Adipocyte (in vitro differentiated cells): ENCODE data around the gene ZNF32.
"Not testable (repeated sequence)": the region's sequence is repeated elsewhere in the genome, so short reads cannot be mapped to it uniquely, and the experiment has no call there.

Experiments used
- DNase-seq: peaks from one replicate; pipeline ENCODE4 v3.0.0-alpha.2; 2015; ENCODE audit warnings: low read depth
- H3K27me3 ChIP-seq: replicated peaks from 2 replicates; pipeline ENCODE4 v1.7.0; 2013; ENCODE audit warnings: mild to moderate bottlenecking, low read length, moderate library complexity; ENCODE audit not compliant: control insufficient read depth, insufficient read depth
- H3K36me3 ChIP-seq: 2 replicates; pipeline ENCODE4 v1.7.0; 2013; ENCODE audit warnings: low read length, mild to moderate bottlenecking, moderate library complexity; ENCODE audit not compliant: control insufficient read depth, insufficient read depth, severe bottlenecking
- H3K4me1 ChIP-seq: 2 replicates; pipeline ENCODE4 v1.7.0; 2013; ENCODE audit warnings: mild to moderate bottlenecking, low read length, moderate library complexity; ENCODE audit not compliant: control insufficient read depth, insufficient read depth
- H3K4me3 ChIP-seq: 2 replicates; pipeline ENCODE4 v1.7.0; 2013; ENCODE audit warnings: mild to moderate bottlenecking, low read length, moderate library complexity
- H3K9ac ChIP-seq: 2 replicates; pipeline ENCODE4 v1.7.0; 2013; ENCODE audit warnings: mild to moderate bottlenecking, low read length, moderate library complexity
- H3K9me3 ChIP-seq: 2 replicates; pipeline ENCODE4 v1.7.0; 2013; ENCODE audit warnings: mild to moderate bottlenecking, low read length, moderate library complexity; ENCODE audit not compliant: control insufficient read depth

ZNF32 gene

DNA sequence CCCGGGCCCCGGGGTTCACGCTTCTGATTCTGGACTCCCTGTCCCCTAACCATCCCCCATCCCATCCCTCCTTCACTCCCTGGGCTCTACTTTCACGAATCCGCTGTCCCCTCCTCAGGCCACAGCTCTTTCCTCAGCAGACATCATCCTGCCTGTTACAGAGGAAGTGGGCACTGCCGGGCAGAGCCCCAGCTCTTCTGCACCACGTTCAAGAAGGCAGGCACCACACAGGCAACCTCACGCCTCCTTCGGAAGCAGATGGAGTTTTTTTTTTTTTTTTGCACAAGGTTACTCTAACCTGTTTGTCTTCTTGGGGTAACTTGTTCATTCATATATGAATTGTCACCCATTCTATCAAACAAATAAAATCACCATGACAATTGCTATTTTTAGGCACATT, 17.9 kb upstream of the ZNF32 start:
- H3K4me1 ChIP-seq, result peaks cover 13% of the 10 kb centered on the region
- H3K27me3 ChIP-seq, result peaks cover 18% of the 10 kb centered on the region
- no peaks in the 10 kb centered on the region for H3K36me3 ChIP-seq
- no peak overlapping the region for H3K9ac ChIP-seq
- H3K4me3 ChIP-seq, result no peak overlapping the region
- peaks cover 3% of the 10 kb centered on the region for H3K9me3 ChIP-seq
- DNase-seq, result no peak

DNA sequence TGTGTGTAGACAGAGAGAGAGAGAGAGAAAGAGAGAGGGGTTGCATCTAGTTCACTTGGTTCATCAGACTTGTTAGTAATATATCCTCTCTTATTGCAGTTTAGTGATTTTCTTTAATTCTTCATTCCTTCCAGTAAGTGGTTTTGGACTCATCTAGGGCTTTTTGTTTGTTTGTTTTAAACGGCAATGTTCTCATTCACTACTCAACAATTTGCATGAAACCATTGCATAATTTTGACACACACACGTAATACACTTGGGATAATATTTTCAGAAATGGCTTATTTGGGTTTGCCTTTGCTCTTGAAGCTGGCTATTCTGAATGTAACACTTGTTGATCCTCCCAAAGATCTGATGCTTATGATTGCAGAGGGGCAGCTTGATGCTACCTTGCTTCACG, 16.4 kb upstream of the ZNF32 start:
- H3K36me3 ChIP-seq, result no peaks in the 10 kb centered on the region
- peaks cover 11% of the 10 kb centered on the region for H3K27me3 ChIP-seq
- DNase-seq, result peak; percentile 68
- H3K9me3 ChIP-seq, result peaks cover 3% of the 10 kb centered on the region
- H3K4me3 ChIP-seq, result no peak overlapping the region
- peaks cover 13% of the 10 kb centered on the region for H3K4me1 ChIP-seq
- H3K9ac ChIP-seq, result no peak overlapping the region

DNA sequence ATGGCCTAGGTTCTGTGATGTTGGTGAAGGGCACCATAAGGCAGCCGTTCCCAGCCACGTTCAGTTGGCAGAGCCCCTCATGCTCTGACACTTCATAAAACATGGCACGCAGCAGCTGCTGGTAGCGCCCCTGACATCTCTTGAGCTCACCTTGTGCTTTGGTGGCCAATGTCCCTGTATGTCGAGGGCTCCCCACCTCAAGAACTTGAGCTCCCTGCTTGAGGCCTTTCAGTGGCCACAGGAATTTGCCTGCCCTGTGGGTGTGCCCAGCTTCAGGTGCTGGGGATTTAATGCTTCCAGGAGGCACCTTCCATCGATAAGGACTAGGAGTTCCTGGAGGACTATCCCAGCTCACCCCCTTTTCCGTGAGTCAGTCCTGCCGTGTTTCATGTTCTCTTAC, 9.5 kb upstream of the ZNF32 start:
- no peak overlapping the region for H3K4me3 ChIP-seq
- DNase-seq, result no peak
- H3K27me3 ChIP-seq, result no peaks in the 10 kb centered on the region
- H3K36me3 ChIP-seq, result no peaks in the 10 kb centered on the region
- H3K4me1 ChIP-seq, result peaks cover 5% of the 10 kb centered on the region
- peaks cover 3% of the 10 kb centered on the region for H3K9me3 ChIP-seq
- no peak overlapping the region for H3K9ac ChIP-seq

DNA sequence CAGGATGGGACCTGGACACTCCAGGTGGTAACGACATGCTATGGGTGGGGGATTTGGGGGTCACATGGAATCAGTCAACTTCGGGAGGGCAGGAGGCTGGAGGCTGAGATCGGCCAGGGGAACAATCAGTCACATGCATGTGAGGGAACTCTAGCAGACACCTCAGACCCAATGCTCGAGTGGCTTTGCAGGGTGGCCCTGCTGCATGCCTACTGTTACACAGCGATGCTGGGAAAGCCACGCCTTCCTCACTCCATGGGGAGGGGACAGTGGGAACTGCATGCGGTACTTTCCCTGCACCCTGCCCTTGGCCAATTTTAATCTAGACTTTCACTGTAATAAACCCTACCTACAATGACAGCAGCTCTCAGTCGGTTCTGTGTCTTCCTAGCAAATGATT, 6.6 kb upstream of the ZNF32 start:
- H3K36me3 ChIP-seq, result no peaks in the 10 kb centered on the region
- no peak for DNase-seq
- no peak overlapping the region for H3K4me3 ChIP-seq
- H3K27me3 ChIP-seq, result no peaks in the 10 kb centered on the region
- peaks cover 5% of the 10 kb centered on the region for H3K4me1 ChIP-seq
- H3K9ac ChIP-seq, result no peak overlapping the region
- H3K9me3 ChIP-seq, result no peaks in the 10 kb centered on the region

DNA sequence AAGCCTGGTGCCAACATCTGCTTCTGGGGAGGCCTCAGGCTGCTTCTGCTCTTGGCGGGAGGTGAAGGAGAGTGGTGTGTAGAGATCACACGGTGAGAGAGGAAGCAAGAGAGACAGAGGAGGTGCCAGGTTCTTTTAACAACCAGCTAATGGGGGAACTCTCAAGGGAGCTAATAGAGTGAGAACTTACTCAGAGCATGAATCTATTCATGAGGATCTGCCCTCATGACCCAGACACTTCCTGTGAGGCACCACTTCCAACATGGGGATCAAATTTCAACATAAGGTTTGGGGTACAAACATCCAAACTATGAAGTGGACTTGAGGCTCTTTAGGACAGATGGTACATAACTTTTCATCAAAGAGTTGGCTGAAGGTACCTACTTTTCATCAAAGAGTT, 5.1 kb upstream of the ZNF32 start:
- no peaks in the 10 kb centered on the region for H3K9me3 ChIP-seq
- no peak for DNase-seq
- H3K27me3 ChIP-seq, result no peaks in the 10 kb centered on the region
- no peaks in the 10 kb centered on the region for H3K36me3 ChIP-seq
- H3K4me1 ChIP-seq, result peaks cover 8% of the 10 kb centered on the region
- peak overlapping the region; percentile 7 for H3K4me3 ChIP-seq
- H3K9ac ChIP-seq, result no peak overlapping the region

DNA sequence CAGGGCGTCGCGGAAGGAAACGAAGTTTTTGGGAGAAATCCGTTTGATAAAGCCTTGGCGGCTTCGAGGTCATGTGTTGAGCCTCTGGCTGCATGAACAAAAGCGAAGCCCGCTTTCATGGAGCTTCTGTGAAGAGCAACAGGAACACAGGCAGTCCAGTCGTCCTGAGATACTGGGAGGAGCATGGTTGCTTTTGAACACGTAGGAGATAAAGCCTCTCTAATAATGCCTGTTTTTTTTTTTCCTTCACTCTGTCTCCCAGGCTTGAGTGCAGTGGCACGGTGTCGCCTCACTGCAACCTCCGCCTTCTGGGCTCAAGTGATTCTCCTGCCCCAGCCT, 473 bp upstream of the ZNF32 start:
- DNase-seq, result no peak
- H3K36me3 ChIP-seq, result peaks cover 23% of the 10 kb centered on the region
- peak overlapping the region; percentile 91 for H3K4me3 ChIP-seq
- H3K27me3 ChIP-seq, result no peaks in the 10 kb centered on the region
- H3K4me1 ChIP-seq, result peaks cover 15% of the 10 kb centered on the region
- H3K9me3 ChIP-seq, result peaks cover 35% of the 10 kb centered on the region
- peak overlapping the region; percentile 91 for H3K9ac ChIP-seq

DNA sequence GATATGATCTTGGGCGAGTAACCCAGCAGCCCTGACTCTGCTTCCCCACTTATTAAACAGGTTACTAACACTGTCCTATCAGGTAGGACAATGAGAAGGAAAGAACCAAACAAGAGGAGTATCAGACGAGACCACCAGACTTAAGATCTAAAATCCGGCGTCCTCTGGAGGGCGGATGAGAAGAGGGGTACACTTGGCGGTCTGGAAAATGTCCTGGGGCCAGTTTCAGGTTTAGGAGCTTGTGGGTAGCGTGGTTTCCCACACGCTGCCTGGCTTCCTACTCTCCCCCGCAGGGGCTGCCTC, 635 bp downstream of the ZNF32 start:
- no peaks in the 10 kb centered on the region for H3K27me3 ChIP-seq
- H3K4me3 ChIP-seq, result peak overlapping the region; percentile 91
- H3K9me3 ChIP-seq, result peaks cover 46% of the 10 kb centered on the region
- H3K4me1 ChIP-seq, result peaks cover 10% of the 10 kb centered on the region
- H3K9ac ChIP-seq, result peak overlapping the region; percentile 91
- H3K36me3 ChIP-seq, result peaks cover 34% of the 10 kb centered on the region
- DNase-seq, result no peak

DNA sequence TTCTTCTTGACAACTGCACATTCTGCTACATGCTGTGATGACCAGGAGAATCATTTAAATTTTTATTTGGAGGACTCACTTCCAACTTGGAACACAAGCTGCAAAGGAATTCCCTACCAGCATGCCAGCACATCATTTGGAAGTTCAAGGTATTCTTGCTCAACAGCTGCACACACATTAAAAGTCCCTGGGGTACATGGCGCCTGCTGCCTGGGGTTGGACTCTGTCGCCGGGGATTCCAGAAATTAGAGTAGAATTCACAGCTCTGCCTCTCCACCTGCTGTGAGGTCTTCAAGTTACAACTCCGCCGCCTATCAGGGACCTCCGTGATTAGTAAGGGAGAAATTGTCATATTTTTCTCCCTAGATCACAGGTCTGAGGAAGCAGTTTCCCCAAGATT, 1.1 kb downstream of the ZNF32 start:
- Histone ChIP-seq H3K27me3 (no peaks in the 10 kb centered on the region), H3K4me1 (peaks cover 10% of the 10 kb centered on the region), H3K9ac (peak overlapping the region; percentile 91), H3K4me3 (peak overlapping the region; percentile 91), H3K9me3 (peaks cover 51% of the 10 kb centered on the region), H3K36me3 (peaks cover 39% of the 10 kb centered on the region)
- DNase-seq, result no peak

DNA sequence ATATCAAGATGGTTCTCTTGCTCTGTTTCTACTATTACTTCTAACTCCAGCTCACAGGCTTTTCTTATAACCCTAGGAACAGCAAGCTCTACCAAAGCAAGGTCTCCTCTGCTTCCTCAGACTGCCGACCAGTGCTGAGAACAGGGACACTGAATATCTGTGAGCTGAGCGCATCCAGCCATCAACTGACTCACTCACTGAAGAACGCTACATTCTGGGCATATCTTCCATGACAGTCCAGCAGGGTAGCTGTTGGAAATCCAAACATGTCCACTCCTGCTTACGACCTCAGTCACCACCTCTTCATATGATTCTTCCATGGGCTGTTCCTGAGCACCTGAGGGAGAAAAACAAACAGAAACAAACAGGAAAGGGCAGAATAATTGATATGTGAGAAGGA, 2.8 kb downstream of the ZNF32 start:
- peaks cover 49% of the 10 kb centered on the region for H3K36me3 ChIP-seq
- H3K4me3 ChIP-seq, result peak overlapping the region; percentile 45
- H3K9me3 ChIP-seq, result peaks cover 66% of the 10 kb centered on the region
- DNase-seq, result no peak
- peaks cover 10% of the 10 kb centered on the region for H3K4me1 ChIP-seq
- no peak overlapping the region for H3K9ac ChIP-seq
- no peaks in the 10 kb centered on the region for H3K27me3 ChIP-seq

DNA sequence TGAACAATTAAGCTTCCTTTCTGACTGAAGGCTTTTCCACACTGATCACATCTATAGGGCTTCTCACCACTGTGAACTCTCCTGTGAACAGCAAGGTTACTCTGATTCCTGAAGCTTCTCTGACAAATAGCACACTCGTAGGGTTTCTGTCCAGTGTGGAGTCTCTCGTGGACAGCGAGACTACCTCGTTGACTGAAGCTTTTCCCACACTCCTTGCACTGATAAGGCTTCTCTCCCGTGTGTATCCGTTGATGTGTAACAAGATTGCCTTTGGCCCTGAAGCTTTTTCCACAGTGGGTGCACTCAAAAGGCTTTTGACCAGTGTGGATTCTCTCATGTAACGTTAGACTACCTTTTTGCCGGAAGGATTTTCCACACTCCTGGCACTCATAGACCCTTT, 4.4 kb downstream of the ZNF32 start:
- Histone ChIP-seq H3K9ac (no peak overlapping the region), H3K27me3 (no peaks in the 10 kb centered on the region), H3K9me3 (peaks cover 66% of the 10 kb centered on the region), H3K36me3 (peaks cover 49% of the 10 kb centered on the region), H3K4me1 (peaks cover 10% of the 10 kb centered on the region), H3K4me3 (peak overlapping the region; percentile 45)
- DNase-seq, result no peak

DNA sequence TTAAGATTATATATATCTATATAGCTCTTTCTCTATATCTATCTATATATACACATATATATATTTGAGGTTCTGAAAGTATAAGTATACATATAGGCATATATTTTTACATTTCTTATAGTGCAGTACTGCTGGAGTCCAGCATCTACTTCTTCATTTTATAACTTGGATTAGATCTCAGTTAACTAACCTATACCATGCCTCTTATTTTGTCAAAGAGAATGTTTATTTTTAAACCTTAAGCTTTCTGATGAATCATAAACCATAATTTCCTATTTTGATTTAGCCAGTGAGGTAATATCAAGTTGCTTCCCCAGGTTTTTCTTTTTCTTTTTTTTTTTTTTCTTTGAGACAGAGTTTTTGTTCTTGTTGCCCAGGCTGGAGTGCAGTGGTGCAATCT, 8.1 kb downstream of the ZNF32 start:
- peak; percentile 7 for DNase-seq
- H3K9me3 ChIP-seq, result peaks cover 57% of the 10 kb centered on the region
- H3K4me1 ChIP-seq, result no peaks in the 10 kb centered on the region
- peaks cover 40% of the 10 kb centered on the region for H3K36me3 ChIP-seq
- H3K9ac ChIP-seq, result no peak overlapping the region
- H3K27me3 ChIP-seq, result no peaks in the 10 kb centered on the region
- no peak overlapping the region for H3K4me3 ChIP-seq

DNA sequence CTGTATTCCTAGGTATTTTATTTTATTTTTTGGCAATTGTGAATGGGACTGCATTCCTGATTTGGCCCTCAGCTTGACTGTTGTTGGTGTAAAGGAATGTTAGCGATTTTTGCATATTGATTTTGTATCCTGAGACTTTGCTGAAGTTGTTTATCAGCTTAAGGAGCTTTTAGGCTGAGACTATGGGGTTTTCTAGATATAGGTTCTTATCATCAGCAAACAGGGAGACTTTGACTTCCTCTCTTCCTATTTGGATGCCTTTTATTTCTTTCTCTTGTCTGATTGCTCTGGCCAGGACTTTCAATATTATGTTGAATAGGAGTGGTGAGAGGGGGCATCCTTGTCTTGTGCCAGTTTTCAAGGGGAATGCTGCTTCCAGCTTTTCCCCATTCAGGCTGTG, 12.9 kb downstream of the ZNF32 start:
- not testable (repeated sequence) for H3K27me3 ChIP-seq, H3K9ac ChIP-seq, H3K4me1 ChIP-seq, H3K36me3 ChIP-seq, H3K4me3 ChIP-seq, DNase-seq
- H3K9me3 ChIP-seq, result peaks cover 14% of the 10 kb centered on the region
